Ishikawa (cell line): ENCODE data around the gene IL1RN.

Source experiments
- CEBPB ChIP-seq: IDR thresholded peaks from 2 replicates; pipeline ENCODE4 v1.6.1; 2012
- CREB1 ChIP-seq: IDR thresholded peaks from 2 replicates; pipeline ENCODE4 v1.6.1; 2012; ENCODE audit warnings: low read depth
- EGR1 ChIP-seq: IDR thresholded peaks from 2 replicates; pipeline ENCODE4 v1.6.1; 2012
- EP300 ChIP-seq: IDR thresholded peaks from 2 replicates; pipeline ENCODE4 v1.6.1; 2012; ENCODE audit warnings: borderline replicate concordance
- FOXM1 ChIP-seq: IDR thresholded peaks from 2 replicates; pipeline ENCODE4 v1.6.1; 2012; ENCODE audit warnings: low read depth, borderline replicate concordance
- MAX ChIP-seq: IDR thresholded peaks from 2 replicates; pipeline ENCODE4 v1.6.1; 2012
- NFIC ChIP-seq: IDR thresholded peaks from 2 replicates; pipeline ENCODE4 v1.6.1; 2012
- RAD21 ChIP-seq: IDR thresholded peaks from 2 replicates; pipeline ENCODE4 v1.6.1; 2012; ENCODE audit warnings: low read depth
- TAF1 ChIP-seq: IDR thresholded peaks from 2 replicates; pipeline ENCODE4 v1.6.1; 2012; ENCODE audit warnings: low read depth, mild to moderate bottlenecking
- TCF12 ChIP-seq: IDR thresholded peaks from 2 replicates; pipeline ENCODE4 v1.6.1; 2012; ENCODE audit warnings: low read depth
- TEAD4 ChIP-seq: IDR thresholded peaks from 2 replicates; pipeline ENCODE4 v1.6.1; 2012
- YY1 ChIP-seq: IDR thresholded peaks from 2 replicates; pipeline ENCODE4 v1.6.1; 2012; ENCODE audit warnings: low read depth
- ZBTB7A ChIP-seq: IDR thresholded peaks from 2 replicates; pipeline ENCODE4 v1.6.1; 2012; ENCODE audit warnings: low read depth
- TF ChIP-seq, protein P1 (sequence below): IDR thresholded peaks from 2 replicates; pipeline ENCODE4 v1.6.1; 2012; ENCODE audit warnings: low read depth, mild to moderate bottlenecking
- TF ChIP-seq, protein P2 (sequence below): IDR thresholded peaks from 2 replicates; pipeline ENCODE4 v1.6.1; 2012

Gene IL1RN

GRCh38 chr2:113141451-113141850, 14.1 kb downstream of the IL1RN start:
- TF ChIP-seq RAD21 = no peak
- no peak for TF ChIP-seq CEBPB
- no peak for TF ChIP-seq TAF1
- no peak for TF ChIP-seq ZBTB7A
- no peak for TF ChIP-seq FOXM1
- no peak for TF ChIP-seq MAX
- no peak for TF ChIP-seq CREB1
- TF ChIP-seq, protein P1, sequence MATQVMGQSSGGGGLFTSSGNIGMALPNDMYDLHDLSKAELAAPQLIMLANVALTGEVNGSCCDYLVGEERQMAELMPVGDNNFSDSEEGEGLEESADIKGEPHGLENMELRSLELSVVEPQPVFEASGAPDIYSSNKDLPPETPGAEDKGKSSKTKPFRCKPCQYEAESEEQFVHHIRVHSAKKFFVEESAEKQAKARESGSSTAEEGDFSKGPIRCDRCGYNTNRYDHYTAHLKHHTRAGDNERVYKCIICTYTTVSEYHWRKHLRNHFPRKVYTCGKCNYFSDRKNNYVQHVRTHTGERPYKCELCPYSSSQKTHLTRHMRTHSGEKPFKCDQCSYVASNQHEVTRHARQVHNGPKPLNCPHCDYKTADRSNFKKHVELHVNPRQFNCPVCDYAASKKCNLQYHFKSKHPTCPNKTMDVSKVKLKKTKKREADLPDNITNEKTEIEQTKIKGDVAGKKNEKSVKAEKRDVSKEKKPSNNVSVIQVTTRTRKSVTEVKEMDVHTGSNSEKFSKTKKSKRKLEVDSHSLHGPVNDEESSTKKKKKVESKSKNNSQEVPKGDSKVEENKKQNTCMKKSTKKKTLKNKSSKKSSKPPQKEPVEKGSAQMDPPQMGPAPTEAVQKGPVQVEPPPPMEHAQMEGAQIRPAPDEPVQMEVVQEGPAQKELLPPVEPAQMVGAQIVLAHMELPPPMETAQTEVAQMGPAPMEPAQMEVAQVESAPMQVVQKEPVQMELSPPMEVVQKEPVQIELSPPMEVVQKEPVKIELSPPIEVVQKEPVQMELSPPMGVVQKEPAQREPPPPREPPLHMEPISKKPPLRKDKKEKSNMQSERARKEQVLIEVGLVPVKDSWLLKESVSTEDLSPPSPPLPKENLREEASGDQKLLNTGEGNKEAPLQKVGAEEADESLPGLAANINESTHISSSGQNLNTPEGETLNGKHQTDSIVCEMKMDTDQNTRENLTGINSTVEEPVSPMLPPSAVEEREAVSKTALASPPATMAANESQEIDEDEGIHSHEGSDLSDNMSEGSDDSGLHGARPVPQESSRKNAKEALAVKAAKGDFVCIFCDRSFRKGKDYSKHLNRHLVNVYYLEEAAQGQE = no peak
- TF ChIP-seq, protein P2, sequence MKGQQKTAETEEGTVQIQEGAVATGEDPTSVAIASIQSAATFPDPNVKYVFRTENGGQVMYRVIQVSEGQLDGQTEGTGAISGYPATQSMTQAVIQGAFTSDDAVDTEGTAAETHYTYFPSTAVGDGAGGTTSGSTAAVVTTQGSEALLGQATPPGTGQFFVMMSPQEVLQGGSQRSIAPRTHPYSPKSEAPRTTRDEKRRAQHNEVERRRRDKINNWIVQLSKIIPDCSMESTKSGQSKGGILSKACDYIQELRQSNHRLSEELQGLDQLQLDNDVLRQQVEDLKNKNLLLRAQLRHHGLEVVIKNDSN = no peak

DNA sequence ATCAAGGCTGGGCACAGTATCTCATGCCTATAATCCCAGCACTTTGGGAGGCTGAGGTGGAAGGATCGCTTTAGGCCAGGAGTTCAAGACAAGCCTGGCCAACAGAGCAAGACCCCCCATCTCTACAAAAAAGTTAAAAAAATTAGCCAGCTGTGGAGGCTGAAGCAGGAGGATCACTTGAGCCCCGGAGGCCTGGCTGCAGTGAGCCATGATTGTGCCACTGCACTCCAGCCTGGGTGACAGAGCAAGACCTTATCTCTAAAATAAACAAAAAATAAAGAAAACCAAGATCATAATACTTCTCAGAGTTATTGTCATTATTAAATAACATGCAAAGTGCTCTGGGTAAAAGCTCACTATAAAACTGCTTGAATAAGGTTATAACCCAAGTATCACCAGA, 14.9 kb downstream of the IL1RN start:
- TF ChIP-seq CEBPB (no peak), CREB1 (no peak), TCF12 (no peak), RAD21 (no peak), ZBTB7A (no peak), YY1 (no peak), TEAD4 (no peak), TAF1 (no peak), EP300 (no peak), FOXM1 (no peak), MAX (no peak), NFIC (no peak), EGR1 (no peak)
- TF ChIP-seq, protein P1 = no peak
- TF ChIP-seq, protein P2 = no peak

- TF ChIP-seq MAX = no peak
- no peak for TF ChIP-seq NFIC
- TF ChIP-seq, protein P2 = no peak
- TF ChIP-seq EGR1 = no peak
- TF ChIP-seq YY1 = no peak
- no peak for TF ChIP-seq EP300
- no peak for TF ChIP-seq CEBPB
- no peak for TF ChIP-seq RAD21
- TF ChIP-seq TEAD4 = no peak
- no peak for TF ChIP-seq TCF12
- TF ChIP-seq ZBTB7A = no peak
- TF ChIP-seq FOXM1 = no peak
- TF ChIP-seq CREB1 = no peak
- no peak for TF ChIP-seq TAF1
- TF ChIP-seq, protein P1 = no peak
Measured at GRCh38 chr2:113144259-113144658, 16.9 kb downstream of the IL1RN start.
